ENCODE results near the gene KMT2E. TPM values are rescaled to one million over a fixed set of nuclear protein-coding genes. Genes with fewer than 3 reads are reported as not detected.

The KMT2E gene
- polyA plus RNA-seq, 1 experiment, result 4.4 TPM

DNA sequence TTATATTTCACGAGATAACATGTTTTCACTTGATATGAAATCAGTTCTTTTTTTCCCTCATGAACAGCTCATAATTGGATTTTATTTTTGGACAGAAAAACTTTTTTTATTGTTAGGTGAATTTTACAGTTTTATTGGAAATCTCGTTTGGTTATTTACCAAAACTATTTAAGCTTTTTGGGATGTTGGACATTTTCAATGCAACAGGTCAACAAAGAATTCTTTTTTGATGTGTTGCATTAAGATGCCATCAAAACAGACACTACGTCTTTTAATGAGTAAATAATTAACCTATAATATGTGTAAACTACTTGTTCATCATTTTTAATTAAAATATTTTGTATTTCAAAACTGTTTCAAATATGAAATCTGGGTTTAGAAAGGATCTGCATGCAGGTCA is 5.3 kb downstream of the KMT2E start:
- H3K4me3 ChIP-seq (ENCODE audit: low read depth, low read length), result no peak overlapping the region
- H3K36me3 ChIP-seq (ENCODE audit: control insufficient read depth, insufficient read depth, low read length), result no peaks in the 10 kb centered on the region
- H3K27me3 ChIP-seq (ENCODE audit: control insufficient read depth, insufficient read depth, low read length), result no peaks in the 10 kb centered on the region
- TF ChIP-seq, protein P1, sequence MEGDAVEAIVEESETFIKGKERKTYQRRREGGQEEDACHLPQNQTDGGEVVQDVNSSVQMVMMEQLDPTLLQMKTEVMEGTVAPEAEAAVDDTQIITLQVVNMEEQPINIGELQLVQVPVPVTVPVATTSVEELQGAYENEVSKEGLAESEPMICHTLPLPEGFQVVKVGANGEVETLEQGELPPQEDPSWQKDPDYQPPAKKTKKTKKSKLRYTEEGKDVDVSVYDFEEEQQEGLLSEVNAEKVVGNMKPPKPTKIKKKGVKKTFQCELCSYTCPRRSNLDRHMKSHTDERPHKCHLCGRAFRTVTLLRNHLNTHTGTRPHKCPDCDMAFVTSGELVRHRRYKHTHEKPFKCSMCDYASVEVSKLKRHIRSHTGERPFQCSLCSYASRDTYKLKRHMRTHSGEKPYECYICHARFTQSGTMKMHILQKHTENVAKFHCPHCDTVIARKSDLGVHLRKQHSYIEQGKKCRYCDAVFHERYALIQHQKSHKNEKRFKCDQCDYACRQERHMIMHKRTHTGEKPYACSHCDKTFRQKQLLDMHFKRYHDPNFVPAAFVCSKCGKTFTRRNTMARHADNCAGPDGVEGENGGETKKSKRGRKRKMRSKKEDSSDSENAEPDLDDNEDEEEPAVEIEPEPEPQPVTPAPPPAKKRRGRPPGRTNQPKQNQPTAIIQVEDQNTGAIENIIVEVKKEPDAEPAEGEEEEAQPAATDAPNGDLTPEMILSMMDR (IDR thresholded peaks at IDR 0.05; ENCODE audit: insufficient read depth, low read depth, low read length), result no peak
- ChIA-PET CTCF (no interaction called here), POLR2A (no interaction called here)
- no peak for DNase-seq (ENCODE audit: low read depth)

DNA sequence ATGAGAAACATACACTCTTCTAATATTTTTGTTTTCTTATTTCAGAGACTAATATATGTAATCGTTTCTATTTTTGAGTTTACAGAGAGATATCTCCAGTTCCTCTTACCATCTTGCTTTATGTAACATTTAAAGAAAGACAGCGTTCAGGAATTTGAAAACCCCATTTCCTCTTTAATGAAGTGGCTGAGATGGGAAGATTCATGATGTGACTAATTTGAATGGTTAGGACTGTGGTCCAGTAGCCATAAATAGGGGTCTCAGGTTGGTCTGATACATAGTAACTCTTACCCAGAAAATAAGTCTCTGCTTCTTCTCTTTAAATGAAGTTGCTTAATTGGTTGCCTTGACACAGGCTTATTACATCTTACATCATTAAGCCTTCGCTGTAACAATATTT is 6.9 kb downstream of the KMT2E start:
- DNase-seq (ENCODE audit: low read depth), result no peak
- no peaks in the 10 kb centered on the region for H3K36me3 ChIP-seq (ENCODE audit: control insufficient read depth, insufficient read depth, low read length)
- H3K27me3 ChIP-seq (ENCODE audit: control insufficient read depth, insufficient read depth, low read length), result no peaks in the 10 kb centered on the region
- POLR2A ChIA-PET, result no interaction called here
- no peak overlapping the region for H3K4me3 ChIP-seq (ENCODE audit: low read depth, low read length)
- TF ChIP-seq, protein P1 (IDR thresholded peaks at IDR 0.05; ENCODE audit: insufficient read depth, low read depth, low read length), result no peak
- CTCF ChIA-PET, result no interaction called here

- ChIA-PET CTCF (no interaction called here), POLR2A (no interaction called here)
- H3K4me3 ChIP-seq (ENCODE audit: low read depth, low read length), result no peak overlapping the region
- no peaks in the 10 kb centered on the region for H3K27me3 ChIP-seq (ENCODE audit: control insufficient read depth, insufficient read depth, low read length)
- DNase-seq (ENCODE audit: low read depth), result no peak
- TF ChIP-seq, protein P1 (IDR thresholded peaks at IDR 0.05; ENCODE audit: insufficient read depth, low read depth, low read length), result no peak
- no peaks in the 10 kb centered on the region for H3K36me3 ChIP-seq (ENCODE audit: control insufficient read depth, insufficient read depth, low read length)
These were observed 7.3 kb downstream of the KMT2E start for GRCh38 chr7:105021352-105021751.

DNA sequence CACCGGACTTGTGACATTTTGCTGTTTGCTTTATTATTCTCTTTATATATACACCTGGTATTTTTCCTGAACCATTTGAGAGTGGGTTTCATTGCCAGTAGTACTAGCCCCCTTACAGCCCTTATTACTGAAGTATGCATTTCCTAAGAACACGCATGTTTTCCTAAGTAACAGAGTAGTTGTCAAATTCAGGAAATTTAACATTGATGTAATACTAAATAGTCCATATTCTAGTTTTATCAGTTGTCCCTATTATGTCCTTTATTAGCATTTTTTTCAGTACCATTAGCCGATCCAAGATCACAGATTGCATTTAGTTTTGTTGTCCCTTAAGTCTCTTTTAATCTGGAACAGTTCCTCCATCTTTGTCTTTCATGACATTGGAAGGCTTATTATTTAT is 8.0 kb downstream of the KMT2E start:
- Histone ChIP-seq H3K36me3 (ENCODE audit: control insufficient read depth, insufficient read depth, low read length) (no peaks in the 10 kb centered on the region), H3K27me3 (ENCODE audit: control insufficient read depth, insufficient read depth, low read length) (no peaks in the 10 kb centered on the region), H3K4me3 (ENCODE audit: low read depth, low read length) (no peak overlapping the region)
- ChIA-PET CTCF (no interaction called here), POLR2A (interaction anchor here (0.7 kb wide), 1 partner anchor 19 kb away, joined by 3 read pairs; no protein-coding TSS in a partner anchor)
- TF ChIP-seq, protein P1 (IDR thresholded peaks at IDR 0.05; ENCODE audit: insufficient read depth, low read depth, low read length), result no peak
- DNase-seq (ENCODE audit: low read depth), result no peak

DNA sequence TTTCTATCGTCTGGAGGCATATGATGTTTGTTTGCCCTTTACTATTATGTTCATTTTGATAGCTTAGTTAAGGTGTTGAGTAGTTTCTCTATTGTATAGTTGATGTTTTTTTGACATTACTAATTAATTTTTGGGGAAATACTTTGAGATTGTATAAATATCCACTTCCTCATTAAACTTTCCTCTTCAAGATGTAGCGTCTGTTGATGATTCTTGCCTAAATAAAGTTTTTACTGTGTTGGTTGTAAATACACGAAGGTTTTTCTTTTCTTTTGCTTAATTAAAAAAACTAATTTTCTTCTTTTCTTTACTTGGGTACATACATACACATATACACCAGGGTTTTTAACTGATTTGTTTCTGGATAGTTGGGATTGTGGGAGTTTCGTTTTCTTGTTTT is 8.5 kb downstream of the KMT2E start:
- CTCF ChIA-PET, result no interaction called here
- H3K4me3 ChIP-seq (ENCODE audit: low read depth, low read length), result no peak overlapping the region
- H3K36me3 ChIP-seq (ENCODE audit: control insufficient read depth, insufficient read depth, low read length), result no peaks in the 10 kb centered on the region
- no peaks in the 10 kb centered on the region for H3K27me3 ChIP-seq (ENCODE audit: control insufficient read depth, insufficient read depth, low read length)
- POLR2A ChIA-PET, result interaction anchor here (0.7 kb wide), 1 partner anchor 19 kb away, joined by 3 read pairs; no protein-coding TSS in a partner anchor
- DNase-seq (ENCODE audit: low read depth), result no peak
- TF ChIP-seq, protein P1 (IDR thresholded peaks at IDR 0.05; ENCODE audit: insufficient read depth, low read depth, low read length), result no peak

Measured in BJ (cell line).